ENCODE data around the gene TPRN. TPM values are rescaled to one million over a fixed set of nuclear protein-coding genes. Genes with fewer than 3 reads are reported as not detected.
A peak's percentile ranks its signal among the peaks of the same experiment; 100 is the strongest.

Gene TPRN
- total RNA-seq, 1 donor from 2014 or later, result 18.0 TPM

- H3K27me3 ChIP-seq (ENCODE audit: low read depth), result peaks cover 60% of the 10 kb centered on the region
- TF ChIP-seq, protein P1, sequence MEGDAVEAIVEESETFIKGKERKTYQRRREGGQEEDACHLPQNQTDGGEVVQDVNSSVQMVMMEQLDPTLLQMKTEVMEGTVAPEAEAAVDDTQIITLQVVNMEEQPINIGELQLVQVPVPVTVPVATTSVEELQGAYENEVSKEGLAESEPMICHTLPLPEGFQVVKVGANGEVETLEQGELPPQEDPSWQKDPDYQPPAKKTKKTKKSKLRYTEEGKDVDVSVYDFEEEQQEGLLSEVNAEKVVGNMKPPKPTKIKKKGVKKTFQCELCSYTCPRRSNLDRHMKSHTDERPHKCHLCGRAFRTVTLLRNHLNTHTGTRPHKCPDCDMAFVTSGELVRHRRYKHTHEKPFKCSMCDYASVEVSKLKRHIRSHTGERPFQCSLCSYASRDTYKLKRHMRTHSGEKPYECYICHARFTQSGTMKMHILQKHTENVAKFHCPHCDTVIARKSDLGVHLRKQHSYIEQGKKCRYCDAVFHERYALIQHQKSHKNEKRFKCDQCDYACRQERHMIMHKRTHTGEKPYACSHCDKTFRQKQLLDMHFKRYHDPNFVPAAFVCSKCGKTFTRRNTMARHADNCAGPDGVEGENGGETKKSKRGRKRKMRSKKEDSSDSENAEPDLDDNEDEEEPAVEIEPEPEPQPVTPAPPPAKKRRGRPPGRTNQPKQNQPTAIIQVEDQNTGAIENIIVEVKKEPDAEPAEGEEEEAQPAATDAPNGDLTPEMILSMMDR (IDR thresholded peaks at IDR 0.05; ENCODE audit: borderline replicate concordance), result no peak
- intact Hi-C loops (cut with micrococcal nuclease), result no loop called here
These were observed 29.9 kb downstream of the TPRN start for GRCh38 chr9:137170486-137171148.

GRCh38 chr9:137169896-137170358 is 30.6 kb downstream of the TPRN start, which contains the start of gene LRRC26:
Gene LRRC26 (minus strand): TSS chr9:137170051. CDS start chr9:137169943, 108 bp downstream.
- Histone ChIP-seq H3K4me3 (peak within 1 kb of the TSS; percentile 64), H3K4me1 (peaks cover 32% of the 10 kb centered on the region), H3K27ac (replicated peaks) (no peak within 1 kb of the TSS), H3K36me3 (no peaks in the 10 kb centered on the region), H3K27me3 (ENCODE audit: low read depth) (peaks cover 67% of the 10 kb centered on the region), H3K9me3 (replicated peaks) (no peaks in the 10 kb centered on the region)
- TF ChIP-seq, protein P1 (IDR thresholded peaks at IDR 0.05; ENCODE audit: borderline replicate concordance), result no peak
- DNase-seq, result no peak
- intact Hi-C loops (cut with micrococcal nuclease), result no loop called here

More at GRCh38 chr9:137170486-137171148, 29.9 kb downstream of the TPRN start:
- H3K27ac ChIP-seq (replicated peaks), result no peak overlapping the region
- H3K4me1 ChIP-seq, result peaks cover 32% of the 10 kb centered on the region
- H3K9me3 ChIP-seq (replicated peaks), result no peaks in the 10 kb centered on the region
- no peak overlapping the region for H3K4me3 ChIP-seq
- no peak for DNase-seq
- no peaks in the 10 kb centered on the region for H3K36me3 ChIP-seq

- H3K27me3 ChIP-seq (ENCODE audit: low read depth), result peaks cover 74% of the 10 kb centered on the region
- H3K36me3 ChIP-seq, result no peaks in the 10 kb centered on the region
- TF ChIP-seq, protein P1 (IDR thresholded peaks at IDR 0.05; ENCODE audit: borderline replicate concordance), result no peak
- no peak for DNase-seq
- peak overlapping the region; percentile 64 for H3K4me3 ChIP-seq
- no peak overlapping the region for H3K27ac ChIP-seq (replicated peaks)
- intact Hi-C loops (cut with micrococcal nuclease), result no loop called here
- peaks cover 32% of the 10 kb centered on the region for H3K4me1 ChIP-seq
- H3K9me3 ChIP-seq (replicated peaks), result no peaks in the 10 kb centered on the region
These were observed 31.4 kb downstream of the TPRN start for GRCh38 chr9:137168904-137169856.

DNA sequence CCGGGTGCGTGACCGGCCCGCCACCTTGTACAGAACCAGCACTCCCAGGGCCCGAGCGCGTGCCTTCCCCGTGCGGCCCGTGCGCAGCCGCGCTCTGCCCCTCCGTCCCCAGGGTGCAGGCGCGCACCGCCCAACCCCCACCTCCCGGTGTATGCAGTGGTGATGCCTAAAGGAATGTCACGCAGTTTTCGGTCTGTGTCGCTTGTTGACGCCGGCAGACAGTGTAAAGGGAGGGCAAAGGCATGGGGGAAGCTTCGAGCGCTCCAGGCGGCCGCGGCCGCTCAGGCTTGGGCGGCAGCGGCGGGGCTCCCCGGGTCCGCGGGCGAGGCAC is 32.0 kb downstream of the TPRN start:
- Histone ChIP-seq H3K4me1 (peaks cover 33% of the 10 kb centered on the region), H3K36me3 (no peaks in the 10 kb centered on the region), H3K4me3 (peak overlapping the region; percentile 64), H3K27me3 (ENCODE audit: low read depth) (peaks cover 81% of the 10 kb centered on the region), H3K9me3 (replicated peaks) (no peaks in the 10 kb centered on the region), H3K27ac (replicated peaks) (no peak overlapping the region)
- TF ChIP-seq, protein P1 (IDR thresholded peaks at IDR 0.05; ENCODE audit: borderline replicate concordance), result no peak
- intact Hi-C loops (cut with micrococcal nuclease), result no loop called here
- DNase-seq, result no peak

- no peak overlapping the region for H3K27ac ChIP-seq (replicated peaks)
- peak overlapping the region; percentile 64 for H3K4me3 ChIP-seq
- peaks cover 39% of the 10 kb centered on the region for H3K4me1 ChIP-seq
- no peak for DNase-seq
- TF ChIP-seq, protein P1 (IDR thresholded peaks at IDR 0.05; ENCODE audit: borderline replicate concordance), result no peak
- no peaks in the 10 kb centered on the region for H3K9me3 ChIP-seq (replicated peaks)
- H3K27me3 ChIP-seq (ENCODE audit: low read depth), result peaks cover 87% of the 10 kb centered on the region
- no peaks in the 10 kb centered on the region for H3K36me3 ChIP-seq
- intact Hi-C loops (cut with micrococcal nuclease), result no loop called here
These were observed 32.6 kb downstream of the TPRN start for GRCh38 chr9:137167747-137168572.
